ENCODE data around the gene CHST11. TPM values are rescaled to one million over a fixed set of nuclear protein-coding genes. Genes with fewer than 3 reads are reported as not detected.

CHST11 gene
- total and polyA plus RNA-seq, 2 of the 4 experiments (the other 2 are of a cell fraction) = 1.4 to 2.7 TPM

GRCh38 chr12:104667139-104667538, 210.4 kb downstream of the CHST11 start:
- H3K9me1 ChIP-seq (ENCODE audit: insufficient read depth, low read length) = peaks cover 3% of the 10 kb centered on the region; the same call in 1 of the 2 replicates
- H3K18ac ChIP-seq (ENCODE audit: low read depth, low read length) = no peak overlapping the region
- no peak overlapping the region for H2BK15ac ChIP-seq (ENCODE audit: low read depth, low read length)
- in situ Hi-C loops (cut with MboI; ENCODE audit: low sequenced_read_pairs) (no loop called here), intact Hi-C loops (cut with micrococcal nuclease) (no loop called here), dilution Hi-C loops (cut with HindIII; ENCODE audit: low sequenced_read_pairs, unreplicated experiment) (no loop called here)
- no peaks in the 10 kb centered on the region for H3K9me3 ChIP-seq (ENCODE audit: control insufficient read depth, insufficient read depth, low read length)
- CTCF ChIA-PET = interaction anchor here (3.0 kb wide), 1 partner anchor 285 kb away, joined by 9 read pairs; no protein-coding TSS in a partner anchor
- no peak overlapping the region for H4K5ac ChIP-seq (ENCODE audit: low read depth, low read length)
- H3K4ac ChIP-seq (ENCODE audit: low read depth, low read length) = no peak overlapping the region
- no peak overlapping the region for H3K4me3 ChIP-seq (ENCODE audit: insufficient read depth, low read depth, low read length)
- no peak overlapping the region for H3K56ac ChIP-seq (ENCODE audit: extremely low read depth, insufficient read depth, low read length)
- H3K79me1 ChIP-seq (ENCODE audit: low read depth in 1 of 2, low read length in 2 of 2) = no peaks in the 10 kb centered on the region
- H3K27me3 ChIP-seq (ENCODE audit: control insufficient read depth, insufficient read depth, low read length) = peaks cover under 1% of the 10 kb centered on the region; the same call in 1 of the 2 replicates
- no peak overlapping the region for H2AK5ac ChIP-seq (ENCODE audit: low read depth, low read length)
- POLR2A ChIA-PET (ENCODE audit: unreplicated experiment) = no interaction called here
- no TSS peak for BruUV-seq (replicated peaks)
- no peak overlapping the region for H4K8ac ChIP-seq (ENCODE audit: low read depth in 2 of 2, low read length in 2 of 2)
- peaks cover 7% of the 10 kb centered on the region for H3K4me1 ChIP-seq (ENCODE audit: control insufficient read depth, insufficient read depth, low read length)
- peak; percentile 14 for DNase-seq
- H3K14ac ChIP-seq (replicated peaks; ENCODE audit: low read depth, low read length) = no peak overlapping the region
- no peaks in the 10 kb centered on the region for H3K36me3 ChIP-seq (ENCODE audit: control insufficient read depth, insufficient read depth, low read length)
- H3K27ac ChIP-seq (ENCODE audit: insufficient read depth, low read length) = no peak overlapping the region
- TF ChIP-seq MAFK (IDR thresholded peaks at IDR 0.05; ENCODE audit: low read depth, low read length) = no peak
- TF ChIP-seq BHLHE40 (IDR thresholded peaks at IDR 0.05; ENCODE audit: low read depth, low read length) = no peak
- TF ChIP-seq NFE2L2 (IDR thresholded peaks at IDR 0.05; ENCODE audit: low read depth, low read length) = no peak
- TF ChIP-seq RCOR1 (IDR thresholded peaks at IDR 0.05; ENCODE audit: insufficient replicate concordance, low read length) = no peak
- no peak for TF ChIP-seq ELK1 (IDR thresholded peaks at IDR 0.05; ENCODE audit: borderline replicate concordance, low read depth, low read length)
- peak; percentile 84 for TF ChIP-seq CEBPB (IDR thresholded peaks at IDR 0.05; ENCODE audit: low read depth, low read length)
- H4K91ac ChIP-seq (ENCODE audit: insufficient read depth, low read depth, low read length) = no peak overlapping the region
- H2AFZ ChIP-seq (replicated peaks; ENCODE audit: low read length, poor library complexity) = no peak overlapping the region
- no peak overlapping the region for H2AK9ac ChIP-seq (replicated peaks; ENCODE audit: low read depth, low read length, poor library complexity)
- no peak overlapping the region for H2BK120ac ChIP-seq (ENCODE audit: low read depth, low read length)
- H3K9ac ChIP-seq (ENCODE audit: low read depth, low read length) = no peak overlapping the region
- H4K20me1 ChIP-seq (ENCODE audit: insufficient read depth, low read length) = no peaks in the 10 kb centered on the region
- ATAC-seq (ENCODE audit: low read depth) = no peak
- no peak overlapping the region for H3K23ac ChIP-seq (ENCODE audit: low read depth, low read length)
- no peak overlapping the region for H2BK5ac ChIP-seq (ENCODE audit: low read depth, low read length, poor library complexity, severe bottlenecking)
- 69% methylated on average over 3 of the region's 7 CpGs; no CpG with 5 or more reads in 1 of the 2 experiments for WGBS, 2 experiments (ENCODE audit: extremely low coverage in 2 of 2, insufficient read length in 1 of 2)
- H3K4me2 ChIP-seq (ENCODE audit: low read depth, low read length) = no peak overlapping the region
- no peak overlapping the region for H2BK20ac ChIP-seq (ENCODE audit: low read depth, low read length)
